HG03045 (cell line): ENCODE results near the gene RPL36A.
A peak's percentile ranks its signal among the peaks of the same experiment; 100 is the strongest.

Source experiments
- ATAC-seq: cut with Tn5 transposase; IDR thresholded peaks from one replicate; pipeline ENCODE4 v1.9.1; 2021; ENCODE audit warnings: mild to moderate bottlenecking, moderate library complexity; ENCODE audit not compliant: unreplicated experiment

Gene RPL36A

DNA sequence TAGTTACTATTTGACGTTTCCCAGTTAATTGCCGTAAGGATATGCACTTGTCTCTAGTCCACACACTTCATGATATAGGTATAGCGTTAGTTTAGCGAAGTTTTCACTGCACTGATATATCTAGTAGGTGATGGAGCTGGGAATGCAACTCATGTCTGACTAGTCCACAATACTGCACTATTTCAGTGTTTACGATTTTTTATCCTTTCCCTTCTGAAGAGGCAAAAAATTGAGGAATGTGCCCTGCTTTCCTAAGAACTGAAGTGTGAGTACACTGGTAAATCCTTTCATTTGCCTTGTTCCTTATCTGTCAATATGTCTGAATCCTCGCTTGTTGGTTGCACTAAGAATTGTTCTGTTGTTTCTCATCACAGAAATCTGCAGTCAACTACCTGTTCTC, 1.0 kb downstream of the RPL36A start:
- no peak for ATAC-seq

DNA sequence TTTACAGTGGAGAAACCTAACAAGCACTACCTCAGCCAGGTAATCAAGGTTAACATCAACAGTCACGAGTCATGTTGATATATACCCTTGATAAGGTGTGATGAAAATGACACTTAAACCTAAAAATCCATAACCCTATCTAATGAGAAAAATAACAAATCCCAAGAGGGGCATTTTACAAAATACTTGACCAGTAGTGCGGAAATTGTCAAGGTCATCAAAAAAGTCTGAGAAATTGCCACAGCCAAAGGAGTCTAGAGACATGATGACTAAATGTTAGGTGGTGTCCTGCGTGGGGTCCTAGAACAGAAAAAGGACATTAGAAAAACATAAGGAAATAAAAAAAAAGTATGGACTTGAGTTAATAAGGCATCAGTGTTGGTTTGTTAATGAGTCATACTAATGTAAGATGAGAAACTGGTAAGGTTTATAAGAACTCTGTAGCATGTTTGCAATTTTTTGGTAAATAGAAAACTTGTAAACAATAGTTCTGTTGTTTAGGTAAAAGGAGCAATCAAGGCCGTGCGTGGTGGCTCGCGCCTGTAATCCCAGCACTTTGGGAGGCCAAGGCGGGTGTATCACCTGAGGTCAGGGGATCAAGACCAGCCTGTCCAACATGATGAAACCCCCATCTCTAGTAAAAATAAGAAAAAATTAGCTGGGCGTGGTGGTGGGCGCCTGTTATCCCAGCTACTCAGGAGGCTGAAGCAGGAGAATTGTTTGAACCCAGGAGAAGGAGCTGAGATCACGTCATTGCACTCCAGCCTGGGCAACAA, 2.9 kb downstream of the RPL36A start:
- no peak for ATAC-seq

DNA sequence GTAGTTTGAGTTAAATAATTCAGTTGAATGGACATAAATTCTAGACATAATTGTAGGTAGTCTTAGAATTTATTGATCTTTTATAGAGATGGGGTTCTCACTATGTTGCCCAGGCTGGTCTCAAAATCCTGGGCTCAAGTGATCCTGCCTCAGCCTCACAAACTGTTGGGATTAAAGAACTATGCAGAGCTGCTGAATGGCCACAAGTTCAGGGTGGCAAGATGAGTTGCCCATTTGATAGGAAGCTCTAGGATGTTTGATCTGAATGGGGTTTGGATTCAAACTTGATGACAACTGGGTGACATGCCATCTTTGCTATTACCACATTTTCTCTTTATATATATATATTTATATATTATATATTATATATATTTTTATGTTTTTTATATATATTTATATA, 3.6 kb downstream of the RPL36A start:
- no peak for ATAC-seq

DNA sequence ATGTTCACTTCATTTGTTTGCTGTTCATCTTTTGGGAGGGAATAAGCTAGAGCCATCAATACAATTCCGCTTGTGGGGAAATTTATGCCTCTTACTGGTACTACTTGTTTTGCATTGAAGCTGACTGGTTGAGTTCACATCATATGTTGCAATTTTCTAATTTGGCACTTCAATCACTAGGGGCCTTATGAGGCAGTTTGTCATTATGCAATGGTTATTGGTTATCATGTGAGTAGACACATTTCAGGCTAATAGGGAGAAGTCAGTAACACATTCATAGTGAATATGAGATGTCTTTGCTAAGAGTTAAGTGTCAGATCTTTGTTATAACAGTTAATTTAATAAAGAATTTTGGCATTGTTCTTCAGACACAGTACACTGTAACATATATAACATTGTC, 5.0 kb downstream of the RPL36A start:
- no peak for ATAC-seq

DNA sequence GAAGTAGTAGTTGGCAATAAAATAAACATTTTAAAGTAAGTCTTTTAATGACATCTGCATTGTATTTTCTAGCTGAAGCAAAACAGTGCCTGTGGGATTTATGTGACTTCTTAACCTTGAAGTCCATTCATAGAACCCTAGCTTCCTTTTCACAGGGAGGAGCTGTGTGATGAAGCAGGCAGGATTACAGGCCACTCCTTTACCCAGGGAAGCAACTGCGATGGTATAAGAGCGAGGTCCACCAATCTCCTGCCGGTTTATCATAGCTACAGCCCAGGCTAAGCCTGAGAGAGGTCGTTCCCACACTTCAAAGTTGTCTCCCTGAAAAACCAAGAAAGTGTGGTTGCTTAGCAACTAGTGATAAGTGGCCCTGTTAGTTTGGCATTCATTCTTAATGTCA, 7.0 kb downstream of the RPL36A start:
- ATAC-seq = no peak

DNA sequence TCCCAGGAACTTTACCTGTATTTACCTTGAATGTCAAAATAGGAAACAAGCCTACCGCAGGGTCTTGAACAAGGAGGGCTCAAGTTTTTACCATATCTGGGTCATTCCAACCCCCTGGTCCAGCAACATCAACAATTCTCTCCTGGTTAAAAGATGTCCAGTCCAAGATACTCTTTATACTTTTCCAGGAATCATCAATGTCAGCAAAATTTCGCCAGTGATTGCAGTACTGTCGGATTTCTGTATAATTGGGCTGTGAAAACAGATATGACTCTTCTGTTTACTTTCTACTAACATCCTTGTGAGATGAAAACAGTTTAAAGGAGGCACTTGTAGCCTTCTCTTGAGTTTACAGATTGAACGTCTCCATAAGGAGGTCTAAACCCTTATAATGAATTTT, 7.9 kb downstream of the RPL36A start:
- no peak for ATAC-seq

DNA sequence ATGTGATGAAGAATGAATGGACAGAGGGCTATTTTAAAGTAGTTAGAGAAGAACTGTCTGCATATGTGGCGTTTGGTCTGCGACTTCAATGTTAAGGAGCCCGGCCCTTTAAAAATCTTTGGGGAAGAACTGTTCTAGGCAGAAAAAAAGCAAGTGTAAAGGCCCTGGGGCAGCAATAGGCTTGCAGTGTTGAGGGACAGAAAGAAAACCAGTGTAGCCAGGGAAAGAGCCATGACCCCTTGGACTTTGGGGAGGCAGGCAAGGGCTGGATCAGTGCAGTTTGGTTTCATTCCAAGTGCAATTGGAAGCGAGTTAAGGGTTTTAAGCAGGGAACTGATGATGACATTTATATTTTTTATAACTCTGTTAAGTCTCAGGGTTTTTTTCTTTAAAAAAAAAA, 9.0 kb downstream of the RPL36A start:
- ATAC-seq = no peak

DNA sequence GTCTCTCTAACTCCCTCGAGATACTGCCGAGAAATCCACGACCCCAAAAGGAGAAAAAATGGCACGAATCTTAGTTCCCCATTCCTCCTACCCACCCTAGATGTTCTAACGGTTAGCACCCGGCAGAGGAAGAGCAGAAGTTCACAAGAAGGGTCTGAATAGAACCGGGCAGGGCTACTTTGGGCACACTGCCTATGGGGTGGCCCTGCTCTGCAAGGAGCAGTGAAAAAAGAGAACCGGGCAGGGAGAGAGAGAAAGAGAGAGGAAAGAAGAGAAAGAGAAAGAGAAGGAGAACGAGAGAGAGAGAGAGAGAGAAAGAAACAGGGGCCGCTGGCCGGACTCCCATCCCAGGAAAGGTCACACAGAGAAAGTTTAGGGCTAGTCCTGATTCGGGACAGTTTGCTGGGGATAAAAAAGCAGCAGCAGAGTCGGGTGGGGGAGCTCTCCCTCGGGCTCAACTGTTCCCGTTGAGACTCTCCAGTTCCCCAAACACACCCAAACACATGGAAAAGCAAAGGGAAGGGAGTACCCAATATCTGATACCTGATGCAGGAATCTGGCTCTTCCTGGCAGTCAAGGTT, 16.4 kb downstream of the RPL36A start:
- ATAC-seq = peak; percentile 0

DNA sequence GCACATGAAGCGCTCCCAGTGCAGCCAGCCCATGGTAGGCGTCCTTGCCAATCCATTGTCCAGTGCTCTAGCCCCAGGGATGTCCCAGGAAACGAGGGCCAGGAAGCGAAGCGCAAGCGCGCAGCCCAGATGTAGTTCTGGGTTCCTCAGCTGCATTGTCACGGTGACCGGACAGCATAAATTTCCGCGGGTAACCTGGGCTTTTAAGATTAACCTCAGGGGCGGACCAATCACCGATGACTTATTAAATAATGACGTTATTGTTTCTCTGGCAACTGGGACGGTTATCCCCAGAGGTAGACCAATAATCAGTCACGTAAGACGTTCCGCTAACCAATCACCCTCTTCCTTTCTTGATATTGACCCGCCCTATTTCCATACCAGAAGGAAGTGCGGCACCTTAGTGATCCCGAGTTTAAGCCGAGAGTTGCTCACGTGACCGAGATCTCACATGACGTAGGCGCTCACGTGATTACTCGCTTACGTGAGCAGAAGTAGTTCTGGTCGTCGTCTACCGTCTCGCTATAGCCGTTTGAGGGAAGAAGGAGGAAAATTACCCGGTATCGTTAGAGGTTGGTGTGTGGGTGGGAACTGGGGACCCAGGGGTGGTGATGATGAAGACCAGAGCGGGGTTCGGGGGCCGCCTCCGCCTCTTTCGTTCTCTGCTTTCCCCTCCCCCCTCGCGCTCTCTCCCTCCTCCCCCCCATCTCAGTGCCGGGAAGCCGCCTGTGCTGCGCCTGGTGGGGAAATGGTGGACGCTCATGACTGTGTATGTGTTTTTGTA, 17.1 kb downstream of the RPL36A start, which contains the start of the genes GLA and HNRNPH2:
Gene GLA (minus strand): TSS at position 178 of the 784 bp plus-strand sequence. CDS start 22 bp downstream, at position 156.
Gene HNRNPH2 (plus strand): TSS at position 475 of the 784 bp plus-strand sequence. CDS start 3,767 bp downstream, outside the sequence.
- peak; percentile 97 for ATAC-seq

DNA sequence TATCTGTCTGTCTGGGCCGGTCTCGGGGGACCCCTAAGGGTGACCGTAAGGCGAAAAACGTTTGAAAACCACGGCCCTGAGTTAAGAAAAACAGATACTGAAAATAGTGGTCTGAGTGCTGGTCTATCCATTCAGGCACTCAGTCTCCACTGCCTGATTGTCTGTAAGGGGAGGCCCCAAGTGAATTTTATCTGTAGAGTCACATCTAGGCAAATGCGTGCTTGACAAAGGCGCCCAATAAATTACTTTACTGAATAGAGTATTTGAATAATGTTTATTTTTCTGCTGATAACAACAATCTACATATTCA, 17.7 kb downstream of the RPL36A start:
- peak; percentile 23 for ATAC-seq

DNA sequence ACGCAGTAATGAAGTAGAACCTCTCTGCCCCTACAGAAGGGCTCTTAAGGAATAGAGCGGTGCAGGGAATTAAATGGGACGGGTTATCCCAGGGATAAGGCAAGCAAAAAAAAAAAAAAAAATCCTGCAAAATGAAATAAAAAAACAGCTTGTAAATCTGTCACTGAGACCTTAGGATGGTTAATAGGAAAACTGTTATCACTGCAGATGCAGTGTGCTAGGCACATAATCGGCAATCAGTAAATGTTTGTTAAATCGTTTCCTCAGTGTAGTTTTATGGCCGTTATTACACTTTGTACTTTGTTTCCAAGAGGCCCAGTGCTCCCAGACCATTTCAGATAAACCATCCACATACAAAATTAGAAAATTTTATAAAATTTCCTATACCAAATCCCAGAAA, 18.2 kb downstream of the RPL36A start:
- ATAC-seq = no peak

DNA sequence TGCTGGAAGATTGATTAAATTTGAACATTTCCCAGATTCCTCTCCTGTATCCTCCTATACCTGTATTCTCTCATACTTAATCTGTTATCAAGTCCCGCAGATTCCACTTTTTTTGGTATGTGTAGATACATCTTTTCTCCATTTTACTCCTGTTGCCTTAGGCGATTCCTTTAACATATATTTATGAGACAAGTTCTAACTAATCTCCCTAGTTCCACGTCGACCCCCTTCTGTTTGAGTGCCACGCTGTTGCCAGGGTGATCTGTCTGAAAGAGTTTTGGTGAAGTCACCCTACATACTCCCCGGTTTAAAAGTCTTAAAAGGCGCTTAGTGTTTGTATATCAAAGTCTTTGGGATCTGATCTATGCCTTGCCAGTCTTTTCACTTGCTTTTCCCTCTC, 19.6 kb downstream of the RPL36A start:
- no peak for ATAC-seq

DNA sequence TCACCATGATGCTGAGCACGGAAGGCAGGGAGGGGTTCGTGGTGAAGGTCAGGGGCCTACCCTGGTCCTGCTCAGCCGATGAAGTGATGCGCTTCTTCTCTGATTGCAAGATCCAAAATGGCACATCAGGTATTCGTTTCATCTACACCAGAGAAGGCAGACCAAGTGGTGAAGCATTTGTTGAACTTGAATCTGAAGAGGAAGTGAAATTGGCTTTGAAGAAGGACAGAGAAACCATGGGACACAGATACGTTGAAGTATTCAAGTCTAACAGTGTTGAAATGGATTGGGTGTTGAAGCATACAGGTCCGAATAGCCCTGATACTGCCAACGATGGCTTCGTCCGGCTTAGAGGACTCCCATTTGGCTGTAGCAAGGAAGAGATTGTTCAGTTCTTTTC, 21.2 kb downstream of the RPL36A start:
- no peak for ATAC-seq

DNA sequence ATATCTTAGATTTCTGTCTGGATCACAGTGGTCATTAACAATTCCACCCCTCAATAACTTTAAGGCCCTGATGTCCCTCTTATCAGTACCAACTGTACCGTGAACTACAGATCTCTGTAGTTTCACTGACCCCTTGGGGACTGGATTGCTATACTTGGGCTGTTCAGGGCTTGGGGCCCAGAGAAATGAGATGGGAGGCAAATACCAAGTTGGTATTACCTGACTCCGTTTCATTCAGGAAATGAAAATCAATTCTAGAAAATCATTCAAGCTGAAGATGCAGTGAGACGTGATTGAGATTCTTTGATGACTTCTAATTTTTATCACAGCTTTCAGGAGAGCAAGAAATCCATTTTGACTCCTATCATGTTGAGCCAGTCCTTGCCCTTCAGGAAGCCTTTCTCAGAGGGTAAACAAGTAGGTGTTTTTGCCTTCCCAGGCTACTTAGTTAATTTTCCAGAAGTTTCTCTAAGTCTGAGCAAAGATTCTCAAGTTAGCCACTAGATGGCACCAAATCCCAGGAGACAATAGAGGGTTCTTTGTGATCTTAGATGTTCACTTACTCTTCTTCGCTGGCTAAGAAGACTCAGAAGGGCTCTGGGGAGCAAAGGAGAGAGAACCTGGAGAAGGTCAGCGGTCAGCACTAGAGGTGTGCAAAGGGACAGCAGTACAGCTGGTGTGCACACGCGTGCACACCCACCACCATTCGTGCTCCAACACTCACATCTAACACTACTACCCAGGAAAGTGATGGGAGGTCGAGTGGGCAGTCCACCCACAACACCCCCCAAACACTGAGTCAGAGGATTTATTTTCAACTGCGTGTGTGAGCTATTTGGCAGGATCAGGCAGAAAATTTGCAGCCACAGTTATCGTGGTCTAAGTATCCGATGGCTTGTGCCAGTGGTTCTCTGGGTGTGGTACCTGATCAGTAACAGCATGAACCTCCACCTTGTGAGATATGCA, 24.7 kb downstream of the RPL36A start:
- no peak for ATAC-seq

DNA sequence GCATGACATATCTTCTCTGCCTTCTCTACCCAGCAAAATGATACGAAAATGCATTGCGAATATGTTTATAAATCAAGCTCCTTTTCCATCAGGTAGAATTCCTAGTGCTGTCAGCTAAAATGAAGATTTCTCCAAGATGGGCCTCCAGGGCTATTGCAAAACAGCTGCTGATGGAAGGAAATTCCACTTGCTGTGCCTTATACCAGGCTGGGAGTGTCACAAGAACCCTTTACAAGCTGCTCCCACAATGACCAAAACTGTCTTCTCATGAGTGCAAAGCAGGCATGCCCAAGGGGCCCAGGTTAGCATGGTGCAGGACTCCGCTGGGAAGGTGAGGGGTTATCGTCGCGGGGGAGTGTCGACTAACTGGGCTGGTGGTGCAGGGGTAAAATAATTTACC, 25.9 kb downstream of the RPL36A start:
- no peak for ATAC-seq

DNA sequence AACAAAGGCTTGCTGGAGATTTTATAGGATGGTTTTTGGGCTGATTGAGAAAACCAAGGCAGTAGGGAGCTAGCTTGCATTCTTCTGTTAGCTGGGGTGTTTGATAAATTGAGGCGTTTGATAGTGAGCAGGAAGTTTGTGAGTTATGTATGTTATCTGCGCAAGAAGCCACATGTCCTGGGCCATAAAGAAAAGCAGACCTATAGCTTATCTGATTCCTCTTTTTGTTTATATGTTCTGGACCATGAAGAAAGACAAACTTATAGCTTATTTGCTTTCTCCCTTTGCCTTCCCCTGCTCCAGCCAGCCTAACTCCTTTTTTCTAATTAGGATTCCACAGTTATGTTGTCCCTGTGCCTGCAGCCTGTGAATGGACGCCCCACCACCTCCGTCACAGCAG, 26.4 kb downstream of the RPL36A start:
- no peak for ATAC-seq

DNA sequence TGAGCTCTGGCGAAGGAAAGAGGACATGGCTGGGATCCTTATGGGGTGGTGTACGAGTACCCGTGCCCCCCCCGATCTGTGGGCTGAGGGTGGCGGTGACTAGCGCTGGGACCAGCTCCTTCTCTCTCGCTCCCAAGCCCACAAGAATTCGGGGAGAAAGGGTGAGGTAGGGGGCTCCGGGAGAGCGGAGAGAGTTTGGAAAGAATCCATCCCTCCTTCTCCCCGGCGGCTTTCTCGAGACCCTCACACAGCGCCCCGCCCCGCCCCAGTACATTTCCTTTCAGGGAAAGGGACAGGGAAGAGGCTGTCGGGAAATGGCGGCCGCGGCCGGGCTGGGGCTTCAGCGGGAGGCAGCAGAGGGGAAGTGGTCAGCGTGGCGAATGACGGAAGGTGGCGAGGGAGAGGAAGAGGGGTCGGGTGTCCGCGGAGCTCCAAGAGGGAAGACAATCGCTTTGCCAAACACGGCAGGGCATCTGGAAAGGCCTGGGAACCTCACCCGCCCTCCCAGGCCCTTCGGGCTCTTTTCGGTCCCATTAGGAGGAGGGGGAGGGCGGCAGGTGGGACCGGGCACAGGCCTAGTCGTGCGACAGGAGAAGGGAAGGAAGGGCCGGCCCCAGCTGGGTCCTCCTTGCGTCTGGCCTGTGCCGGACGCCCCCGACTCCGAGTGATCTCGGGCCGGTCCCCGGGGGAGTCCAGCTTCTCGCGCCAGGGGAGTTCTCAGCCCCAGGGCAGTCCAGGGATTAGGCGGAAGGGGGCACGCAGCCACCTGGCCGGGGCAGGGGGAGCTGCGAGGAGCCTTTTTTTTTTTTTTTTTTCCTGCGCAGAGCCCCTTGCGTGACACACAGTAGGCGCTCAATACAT, 27.4 kb downstream of the RPL36A start:
- peak; percentile 68 for ATAC-seq

DNA sequence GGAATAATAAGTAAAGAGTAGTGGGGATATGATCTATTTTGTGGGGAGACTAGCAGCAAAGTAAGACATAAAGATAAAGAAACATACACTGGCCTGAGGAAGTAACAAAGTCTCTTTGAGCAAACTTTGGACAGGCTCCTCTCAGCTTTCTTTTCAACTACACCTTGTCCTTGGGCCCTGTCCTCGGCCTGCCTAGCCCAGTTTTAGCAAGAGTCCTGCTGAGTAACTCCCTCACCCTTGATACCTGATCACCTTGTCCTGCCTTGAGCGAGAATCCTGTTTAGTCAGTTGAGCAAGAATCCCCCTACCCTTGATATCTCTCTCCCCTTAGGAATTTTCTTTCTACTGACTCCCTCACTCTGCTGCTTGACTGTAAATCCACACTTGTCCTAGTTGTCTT, 28.7 kb downstream of the RPL36A start:
- ATAC-seq = no peak

DNA sequence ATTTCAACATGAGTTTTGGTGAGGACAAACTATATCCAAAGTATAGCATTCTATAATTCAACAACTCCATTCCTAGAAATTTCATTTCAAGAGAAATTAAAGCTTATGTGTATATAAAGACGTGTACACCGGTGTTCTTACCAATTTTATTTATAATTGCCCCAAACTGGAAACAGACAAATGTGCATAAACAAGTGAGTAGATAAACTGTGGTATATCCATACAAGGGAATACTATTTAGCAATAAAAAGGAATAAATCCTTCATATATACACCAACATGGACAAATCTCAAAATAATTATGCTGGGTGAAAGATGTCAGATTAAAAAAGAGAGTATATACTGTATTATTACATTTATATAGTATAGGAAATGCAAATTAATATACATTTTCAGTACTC, 37.1 kb downstream of the RPL36A start:
- ATAC-seq = no peak

DNA sequence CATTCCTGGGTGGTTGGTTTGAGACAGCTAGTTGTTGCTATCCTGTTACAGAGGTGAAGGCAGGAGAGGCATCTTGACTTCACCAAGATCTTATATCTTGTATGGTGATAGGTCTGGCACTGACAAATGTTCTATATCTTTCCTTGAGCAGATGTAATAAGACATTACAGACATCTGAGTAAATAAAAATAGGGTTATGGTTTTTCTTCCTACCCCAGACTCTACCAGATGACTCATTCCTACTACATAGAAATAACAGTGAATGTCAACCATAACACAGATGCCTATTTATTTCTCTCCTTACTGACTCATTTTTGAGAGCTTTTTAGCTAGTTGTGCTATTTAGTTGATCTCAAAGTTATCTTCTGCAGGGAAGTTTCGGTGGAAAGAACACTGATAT, 39.1 kb downstream of the RPL36A start:
- no peak for ATAC-seq
